KMS-11 (cell line): ENCODE results near the gene SUGCT.

ENCODE experiments used
- H2AFZ ChIP-seq: fragments of 200-600 bp; sonication (generic); 2 replicates; pipeline ENCODE4 v1.6.1; 2016; ENCODE audit warnings: antibody characterized with exemption, mixed run types, low read depth
- H3K27ac ChIP-seq: fragments of 200-600 bp; sonication (generic); 2 replicates; pipeline ENCODE4 v1.6.1; 2016; ENCODE audit warnings: mild to moderate bottlenecking, mixed run types
- H3K27me3 ChIP-seq: fragments of 200-600 bp; sonication (generic); 2 replicates; pipeline ENCODE4 v1.6.1; 2017; ENCODE audit warnings: mild to moderate bottlenecking, low read depth, mixed run types, moderate library complexity; ENCODE audit not compliant: insufficient read depth
- H3K36me3 ChIP-seq: fragments of 200-600 bp; sonication (generic); 2 replicates; pipeline ENCODE4 v1.6.1; 2017; ENCODE audit warnings: mild to moderate bottlenecking, mixed run types; ENCODE audit not compliant: insufficient read depth
- H3K4me1 ChIP-seq: fragments of 200-600 bp; sonication (generic); 2 replicates; pipeline ENCODE4 v1.6.1; 2016; ENCODE audit warnings: mild to moderate bottlenecking, low read depth, mixed run types; ENCODE audit not compliant: poor library complexity, severe bottlenecking
- H3K4me2 ChIP-seq: fragments of 200-600 bp; sonication (generic); 2 replicates; pipeline ENCODE4 v1.7.0; 2016; ENCODE audit warnings: mild to moderate bottlenecking, mixed run types
- H3K4me3 ChIP-seq: fragments of 200-600 bp; sonication (generic); IDR thresholded peaks from 2 replicates; pipeline ENCODE4 v1.6.1; 2017; ENCODE audit warnings: low read depth, low read length, mixed read lengths; ENCODE audit not compliant: insufficient read depth
- H3K79me2 ChIP-seq: fragments of 200-600 bp; sonication (generic); 2 replicates; pipeline ENCODE4 v1.6.1; 2016; ENCODE audit warnings: low read depth, mixed run types; ENCODE audit not compliant: insufficient read depth
- H3K9ac ChIP-seq: fragments of 200-600 bp; sonication (generic); 2 replicates; pipeline ENCODE4 v1.6.1; 2016; ENCODE audit warnings: mild to moderate bottlenecking, mixed run types
- H4K20me1 ChIP-seq: fragments of 200-600 bp; sonication (generic); 2 replicates; pipeline ENCODE4 v1.6.1; 2016; ENCODE audit warnings: mild to moderate bottlenecking, mixed run types; ENCODE audit not compliant: insufficient read depth
- TF ChIP-seq, protein P1 (sequence below): fragments of 200-600 bp; sonication (generic); conservative IDR thresholded peaks from 2 replicates; pipeline ENCODE4 v1.6.1; 2017; ENCODE audit warnings: low read depth, mild to moderate bottlenecking, antibody characterized with exemption, low read length, moderate library complexity, mixed read lengths

Gene SUGCT

GRCh38 chr7:40535678-40536077 is 400.9 kb downstream of the SUGCT start:
- no peak overlapping the region for H3K27ac ChIP-seq
- H3K4me1 ChIP-seq, result no peaks in the 10 kb centered on the region
- H3K27me3 ChIP-seq, result no peaks in the 10 kb centered on the region
- no peak overlapping the region for H3K4me3 ChIP-seq
- no peak overlapping the region for H3K9ac ChIP-seq
- H3K79me2 ChIP-seq, result no peaks in the 10 kb centered on the region
- no peaks in the 10 kb centered on the region for H4K20me1 ChIP-seq
- TF ChIP-seq, protein P1, sequence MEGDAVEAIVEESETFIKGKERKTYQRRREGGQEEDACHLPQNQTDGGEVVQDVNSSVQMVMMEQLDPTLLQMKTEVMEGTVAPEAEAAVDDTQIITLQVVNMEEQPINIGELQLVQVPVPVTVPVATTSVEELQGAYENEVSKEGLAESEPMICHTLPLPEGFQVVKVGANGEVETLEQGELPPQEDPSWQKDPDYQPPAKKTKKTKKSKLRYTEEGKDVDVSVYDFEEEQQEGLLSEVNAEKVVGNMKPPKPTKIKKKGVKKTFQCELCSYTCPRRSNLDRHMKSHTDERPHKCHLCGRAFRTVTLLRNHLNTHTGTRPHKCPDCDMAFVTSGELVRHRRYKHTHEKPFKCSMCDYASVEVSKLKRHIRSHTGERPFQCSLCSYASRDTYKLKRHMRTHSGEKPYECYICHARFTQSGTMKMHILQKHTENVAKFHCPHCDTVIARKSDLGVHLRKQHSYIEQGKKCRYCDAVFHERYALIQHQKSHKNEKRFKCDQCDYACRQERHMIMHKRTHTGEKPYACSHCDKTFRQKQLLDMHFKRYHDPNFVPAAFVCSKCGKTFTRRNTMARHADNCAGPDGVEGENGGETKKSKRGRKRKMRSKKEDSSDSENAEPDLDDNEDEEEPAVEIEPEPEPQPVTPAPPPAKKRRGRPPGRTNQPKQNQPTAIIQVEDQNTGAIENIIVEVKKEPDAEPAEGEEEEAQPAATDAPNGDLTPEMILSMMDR, result no peak
- no peak overlapping the region for H3K4me2 ChIP-seq
- no peaks in the 10 kb centered on the region for H3K36me3 ChIP-seq
- H2AFZ ChIP-seq, result no peak overlapping the region

DNA sequence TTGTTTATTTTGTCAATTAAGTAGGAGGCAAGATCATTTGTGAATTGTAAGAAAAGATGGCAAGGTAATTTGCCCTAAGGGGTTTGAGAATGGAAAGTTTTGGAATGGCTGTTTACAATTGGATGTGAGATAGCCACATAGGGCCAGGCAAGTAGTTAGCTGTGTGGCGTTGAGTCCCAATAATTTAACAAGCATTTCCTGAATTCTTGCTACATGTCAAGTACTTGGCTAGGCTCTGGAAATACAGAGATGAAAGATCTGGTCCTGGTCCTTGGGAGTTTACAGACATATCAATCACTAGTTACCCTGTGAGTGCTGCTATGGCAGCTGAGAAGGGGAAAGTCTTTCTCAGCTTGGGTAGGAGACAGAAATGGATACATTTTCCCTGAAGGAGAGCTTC is 401.6 kb downstream of the SUGCT start:
- Histone ChIP-seq H3K27ac (no peak overlapping the region), H3K9ac (no peak overlapping the region), H3K36me3 (no peaks in the 10 kb centered on the region), H3K27me3 (no peaks in the 10 kb centered on the region), H2AFZ (no peak overlapping the region), H4K20me1 (no peaks in the 10 kb centered on the region), H3K4me3 (no peak overlapping the region), H3K4me2 (no peak overlapping the region), H3K79me2 (no peaks in the 10 kb centered on the region), H3K4me1 (no peaks in the 10 kb centered on the region)
- TF ChIP-seq, protein P1, result no peak

- Histone ChIP-seq H4K20me1 (no peaks in the 10 kb centered on the region), H3K36me3 (no peaks in the 10 kb centered on the region), H3K27ac (no peak overlapping the region), H3K4me3 (no peak overlapping the region), H3K9ac (no peak overlapping the region), H2AFZ (no peak overlapping the region), H3K27me3 (no peaks in the 10 kb centered on the region), H3K79me2 (no peaks in the 10 kb centered on the region), H3K4me1 (no peaks in the 10 kb centered on the region), H3K4me2 (no peak overlapping the region)
- TF ChIP-seq, protein P1, result no peak
Observed at GRCh38 chr7:40538281-40538680, 403.5 kb downstream of the SUGCT start.

DNA sequence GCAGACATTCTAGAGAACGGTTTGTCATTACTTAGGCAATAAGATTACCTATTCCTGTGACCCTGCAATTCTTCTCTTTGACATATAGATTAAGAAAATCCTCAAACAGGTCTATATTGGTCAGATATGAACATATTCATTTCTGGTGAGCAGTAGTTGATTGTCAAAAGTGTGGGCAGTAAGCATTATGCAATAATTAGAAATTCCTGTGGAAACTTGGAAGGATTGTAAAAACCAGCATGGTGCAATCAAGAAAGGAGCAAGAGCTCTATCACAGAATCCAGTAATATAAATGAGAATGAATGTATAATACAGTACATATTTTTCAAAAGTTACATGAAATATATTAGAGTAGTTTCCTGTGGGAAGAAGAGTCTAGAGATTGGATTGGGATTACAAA is 406.5 kb downstream of the SUGCT start:
- H3K4me2 ChIP-seq, result no peak overlapping the region
- H3K36me3 ChIP-seq, result no peaks in the 10 kb centered on the region
- no peak overlapping the region for H3K27ac ChIP-seq
- H3K27me3 ChIP-seq, result no peaks in the 10 kb centered on the region
- no peak overlapping the region for H3K4me3 ChIP-seq
- H3K9ac ChIP-seq, result no peak overlapping the region
- H3K79me2 ChIP-seq, result no peaks in the 10 kb centered on the region
- TF ChIP-seq, protein P1, result no peak
- no peaks in the 10 kb centered on the region for H3K4me1 ChIP-seq
- no peak overlapping the region for H2AFZ ChIP-seq
- H4K20me1 ChIP-seq, result no peaks in the 10 kb centered on the region
